Measurements from ENCODE around the gene CPLX1. TPM values are rescaled to one million over a fixed set of nuclear protein-coding genes. Genes with fewer than 3 reads are reported as not detected.
"Not testable (repeated sequence)": the region's sequence is repeated elsewhere in the genome, so short reads cannot be mapped to it uniquely, and the experiment has no call there.

CPLX1 gene
- total RNA-seq, 1 experiment from 2014 or later, result 2.7 TPM

- no TSS peak for BruUV-seq (replicated peaks)
- DNase-seq (ENCODE audit: unreplicated experiment), result no peak
- ChIA-PET CTCF (no interaction called here), POLR2A (interaction anchor here (1.3 to 5.2 kb wide), 2 partner anchors 11 to 75 kb away, joined by 3 to 68 read pairs; no protein-coding TSS in a partner anchor)
- no peak for TF ChIP-seq CTCF (IDR thresholded peaks at IDR 0.05; ENCODE audit: unreplicated experiment)
- intact Hi-C loops (cut with micrococcal nuclease), result no loop called here
- peak overlapping the region; percentile 81 for H3K4me3 Mint-ChIP-seq (ENCODE audit: unreplicated experiment)
- peaks cover 57% of the 10 kb centered on the region for H3K36me3 Mint-ChIP-seq (ENCODE audit: insufficient read depth, unreplicated experiment)
- peaks cover 23% of the 10 kb centered on the region for H3K4me1 Mint-ChIP-seq (ENCODE audit: insufficient read depth, unreplicated experiment)
- H3K9me3 Mint-ChIP-seq (ENCODE audit: unreplicated experiment), result no peaks in the 10 kb centered on the region
- no peaks in the 10 kb centered on the region for H3K27me3 Mint-ChIP-seq (ENCODE audit: insufficient read depth, unreplicated experiment)
- no peak overlapping the region for H3K27ac Mint-ChIP-seq (ENCODE audit: low read depth, unreplicated experiment)
These were observed 46.4 kb downstream of the CPLX1 start for GRCh38 chr4:779555-779954.

GRCh38 chr4:777520-778262 lies 48.2 kb downstream of the CPLX1 start:
- Mint-ChIP-seq H3K4me3 (ENCODE audit: unreplicated experiment) (no peak overlapping the region), H3K36me3 (ENCODE audit: insufficient read depth, unreplicated experiment) (peaks cover 63% of the 10 kb centered on the region), H3K4me1 (ENCODE audit: insufficient read depth, unreplicated experiment) (peaks cover 23% of the 10 kb centered on the region), H3K9me3 (ENCODE audit: unreplicated experiment) (no peaks in the 10 kb centered on the region), H3K27me3 (ENCODE audit: insufficient read depth, unreplicated experiment) (no peaks in the 10 kb centered on the region), H3K27ac (ENCODE audit: low read depth, unreplicated experiment) (no peak overlapping the region)
- no peak for TF ChIP-seq CTCF (IDR thresholded peaks at IDR 0.05; ENCODE audit: unreplicated experiment)
- ChIA-PET CTCF (interaction anchor here (1.0 kb wide), 1 partner anchor 11 kb away, joined by 3 read pairs; no protein-coding TSS in a partner anchor), POLR2A (interaction anchor here (0.6 to 5.2 kb wide), 3 partner anchors 9 to 182 kb away, joined by 3 to 68 read pairs (median 4); no protein-coding TSS in a partner anchor)
- DNase-seq (ENCODE audit: unreplicated experiment), result no peak
- intact Hi-C loops (cut with micrococcal nuclease), result no loop called here
- BruUV-seq (replicated peaks), result no TSS peak

- DNase-seq (ENCODE audit: unreplicated experiment), result no peak
- no TSS peak for BruUV-seq (replicated peaks)
- intact Hi-C loops (cut with micrococcal nuclease), result no loop called here
- H3K4me3 Mint-ChIP-seq (ENCODE audit: unreplicated experiment), result no peak overlapping the region
- no peak for TF ChIP-seq CTCF (IDR thresholded peaks at IDR 0.05; ENCODE audit: unreplicated experiment)
- CTCF ChIA-PET, result interaction anchor here (0.6 kb wide), 1 partner anchor 12 kb away, joined by 3 read pairs; no protein-coding TSS in a partner anchor
- POLR2A ChIA-PET, result interaction anchor here (0.5 to 1.5 kb wide), 2 partner anchors 10 to 913 kb away, joined by 4 read pairs; no protein-coding TSS in a partner anchor
- H3K27me3 Mint-ChIP-seq (ENCODE audit: insufficient read depth, unreplicated experiment), result no peaks in the 10 kb centered on the region
- H3K4me1 Mint-ChIP-seq (ENCODE audit: insufficient read depth, unreplicated experiment), result peaks cover 17% of the 10 kb centered on the region
- no peaks in the 10 kb centered on the region for H3K9me3 Mint-ChIP-seq (ENCODE audit: unreplicated experiment)
- H3K27ac Mint-ChIP-seq (ENCODE audit: low read depth, unreplicated experiment), result no peak overlapping the region
- peaks cover 64% of the 10 kb centered on the region for H3K36me3 Mint-ChIP-seq (ENCODE audit: insufficient read depth, unreplicated experiment)
These were observed 49.0 kb downstream of the CPLX1 start for GRCh38 chr4:776743-777441.

- intact Hi-C loops (cut with micrococcal nuclease); H3K27me3 Mint-ChIP-seq (ENCODE audit: insufficient read depth, unreplicated experiment); H3K27ac Mint-ChIP-seq (ENCODE audit: low read depth, unreplicated experiment); H3K4me3 Mint-ChIP-seq (ENCODE audit: unreplicated experiment); H3K9me3 Mint-ChIP-seq (ENCODE audit: unreplicated experiment); BruUV-seq (replicated peaks); DNase-seq (ENCODE audit: unreplicated experiment): not testable (repeated sequence)
- ChIA-PET POLR2A (interaction anchor here (0.6 to 1.0 kb wide), 2 partner anchors 11 to 747 kb away, joined by 3 read pairs; no protein-coding TSS in a partner anchor), CTCF (interaction anchor here (1.1 to 1.2 kb wide), 2 partner anchors 22 to 33 kb away, joined by 3 to 7 read pairs; no protein-coding TSS in a partner anchor)
- H3K4me1 Mint-ChIP-seq (ENCODE audit: insufficient read depth, unreplicated experiment), result peaks cover 17% of the 10 kb centered on the region
- H3K36me3 Mint-ChIP-seq (ENCODE audit: insufficient read depth, unreplicated experiment), result peaks cover 78% of the 10 kb centered on the region
These were observed 50.4 kb downstream of the CPLX1 start for GRCh38 chr4:775485-775884.

- BruUV-seq (replicated peaks); H3K9me3 Mint-ChIP-seq (ENCODE audit: unreplicated experiment); intact Hi-C loops (cut with micrococcal nuclease); H3K27me3 Mint-ChIP-seq (ENCODE audit: insufficient read depth, unreplicated experiment); H3K27ac Mint-ChIP-seq (ENCODE audit: low read depth, unreplicated experiment); H3K4me3 Mint-ChIP-seq (ENCODE audit: unreplicated experiment); DNase-seq (ENCODE audit: unreplicated experiment): not testable (repeated sequence)
- H3K36me3 Mint-ChIP-seq (ENCODE audit: insufficient read depth, unreplicated experiment), result peaks cover 78% of the 10 kb centered on the region
- CTCF ChIA-PET, result interaction anchor here (0.7 kb wide), 1 partner anchor 1696 kb away, joined by 3 read pairs; no protein-coding TSS in a partner anchor
- H3K4me1 Mint-ChIP-seq (ENCODE audit: insufficient read depth, unreplicated experiment), result peaks cover 12% of the 10 kb centered on the region
- POLR2A ChIA-PET, result interaction anchor here (0.6 to 1.4 kb wide), 5 partner anchors 8 to 213 kb away, joined by 3 to 4 read pairs (median 4); partner anchors contain the start of genes GAK and TMEM175
These were observed 51.4 kb downstream of the CPLX1 start for GRCh38 chr4:774419-775092.

Data from MCF 10A (cell line).